Ascending aorta (tissue), 2 donors: ENCODE measurements around the gene SMIM38. TPM values are rescaled to one million over a fixed set of nuclear protein-coding genes. Genes with fewer than 3 reads are reported as not detected.

Source experiments
- DNase-seq, 2 donors: peaks; one replicate each; pipeline ENCODE4 v3.0.0-alpha.2; 2019; ENCODE audit warnings: low spot score in 2 of 2
- H3K27ac ChIP-seq, 2 donors: fragments of 200-600 bp; sonication (generic); one replicate each; pipeline ENCODE4 v1.5.1; 2016 to 2017; ENCODE audit warnings: mild to moderate bottlenecking in 1 of 2
- H3K27me3 ChIP-seq: fragments of 200-600 bp; sonication (generic); one replicate; pipeline ENCODE4 v1.5.1; 2017
- H3K36me3 ChIP-seq, 2 donors: fragments of 200-600 bp; sonication (generic); one replicate each; pipeline ENCODE4 v1.5.1; 2016
- H3K4me1 ChIP-seq, 2 donors: fragments of 200-600 bp; sonication (generic); one replicate each; pipeline ENCODE4 v1.5.1; 2016 to 2017; ENCODE audit warnings: mild to moderate bottlenecking in 1 of 2
- H3K4me3 ChIP-seq, 2 donors: fragments of 200-600 bp; sonication (generic); one replicate each; pipeline ENCODE4 v1.5.1; 2016 to 2017; ENCODE audit warnings: mild to moderate bottlenecking in 1 of 2
- H3K9me3 ChIP-seq, 2 donors: fragments of 200-600 bp; sonication (generic); one replicate each; pipeline ENCODE4 v1.5.1; 2016
- intact Hi-C: fragments of 100-400 bp; cut with DNase I; formaldehyde crosslinking; loops from one replicate; pipeline ENCODE4 v1.15.1; 2023
- total RNA-seq: library from RNA; depleted of rRNA; stranded (reverse); fragments of >200 nt; gene quantifications from one replicate; pipeline ENCODE4 v1.1.0, GENCODE V29; 2016
- TF ChIP-seq, protein P1 (sequence below), 3 experiments: fragments of 200-600 bp in 2 of 3; fragments of 450-650 bp in 1 of 3; sonication (generic) in 2 of 3; IDR thresholded peaks; one replicate each; pipeline ENCODE4 v1.5.1; 2016 to 2019; ENCODE audit warnings: antibody characterized with exemption in 3 of 3, mild to moderate bottlenecking in 1 of 3, moderate library complexity in 1 of 3

SMIM38 gene
- total RNA-seq, 1 donor from 2014 or later: 3.1 TPM

GRCh38 chr11:69169479-69169878 is 13.7 kb downstream of the SMIM38 start:
- no peaks in the 10 kb centered on the region for H3K9me3 ChIP-seq
- TF ChIP-seq, protein P1, sequence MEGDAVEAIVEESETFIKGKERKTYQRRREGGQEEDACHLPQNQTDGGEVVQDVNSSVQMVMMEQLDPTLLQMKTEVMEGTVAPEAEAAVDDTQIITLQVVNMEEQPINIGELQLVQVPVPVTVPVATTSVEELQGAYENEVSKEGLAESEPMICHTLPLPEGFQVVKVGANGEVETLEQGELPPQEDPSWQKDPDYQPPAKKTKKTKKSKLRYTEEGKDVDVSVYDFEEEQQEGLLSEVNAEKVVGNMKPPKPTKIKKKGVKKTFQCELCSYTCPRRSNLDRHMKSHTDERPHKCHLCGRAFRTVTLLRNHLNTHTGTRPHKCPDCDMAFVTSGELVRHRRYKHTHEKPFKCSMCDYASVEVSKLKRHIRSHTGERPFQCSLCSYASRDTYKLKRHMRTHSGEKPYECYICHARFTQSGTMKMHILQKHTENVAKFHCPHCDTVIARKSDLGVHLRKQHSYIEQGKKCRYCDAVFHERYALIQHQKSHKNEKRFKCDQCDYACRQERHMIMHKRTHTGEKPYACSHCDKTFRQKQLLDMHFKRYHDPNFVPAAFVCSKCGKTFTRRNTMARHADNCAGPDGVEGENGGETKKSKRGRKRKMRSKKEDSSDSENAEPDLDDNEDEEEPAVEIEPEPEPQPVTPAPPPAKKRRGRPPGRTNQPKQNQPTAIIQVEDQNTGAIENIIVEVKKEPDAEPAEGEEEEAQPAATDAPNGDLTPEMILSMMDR (IDR thresholded peaks at IDR 0.05): no peak
- no peaks in the 10 kb centered on the region for H3K27me3 ChIP-seq
- peaks cover 10 to 11% of the 10 kb centered on the region in 2 donors for H3K4me1 ChIP-seq
- H3K27ac ChIP-seq: no peak overlapping the region
- no peaks in the 10 kb centered on the region for H3K36me3 ChIP-seq
- DNase-seq: no peak
- no peak overlapping the region for H3K4me3 ChIP-seq
- intact Hi-C loops: loop anchor here (5.0 kb wide), 1 partner anchor 37 kb away; no protein-coding TSS in a partner anchor

DNA sequence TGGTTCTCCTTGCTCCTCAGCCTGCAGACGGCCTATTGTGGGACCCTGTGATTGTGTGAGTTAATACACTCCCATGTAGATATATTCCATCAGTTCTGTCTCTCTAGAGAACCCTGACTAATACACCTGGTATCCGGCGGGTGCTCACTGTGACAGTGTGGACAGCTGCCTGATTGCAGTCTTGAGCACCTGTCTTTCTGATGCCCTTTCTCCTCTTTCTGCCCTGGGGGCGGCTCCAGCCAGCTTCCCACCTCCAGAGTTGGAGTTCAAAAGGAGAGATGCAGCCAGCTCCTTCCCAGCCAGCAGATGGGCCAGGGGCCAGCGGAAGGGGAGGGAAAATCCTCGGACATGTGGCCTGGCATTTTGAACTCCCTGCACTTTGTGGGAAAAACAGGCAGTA is 15.0 kb downstream of the SMIM38 start:
- DNase-seq: no peak

GRCh38 chr11:69171476-69172240 is 15.9 kb downstream of the SMIM38 start:
- H3K4me3 ChIP-seq: no peak overlapping the region

More for the DNA sequence above, 15.0 kb downstream of the SMIM38 start:
- intact Hi-C loops: no loop called here
- no peak overlapping the region for H3K27ac ChIP-seq
- H3K27me3 ChIP-seq: no peaks in the 10 kb centered on the region
- H3K4me3 ChIP-seq: no peak overlapping the region
- peaks cover 0 to 3% of the 10 kb centered on the region in 2 donors for H3K9me3 ChIP-seq
- no peaks in the 10 kb centered on the region for H3K36me3 ChIP-seq
- TF ChIP-seq, protein P1 (IDR thresholded peaks at IDR 0.05): no peak
- peaks cover 10 to 11% of the 10 kb centered on the region in 2 donors for H3K4me1 ChIP-seq

GRCh38 chr11:69172674-69173073 is 16.9 kb downstream of the SMIM38 start:
- Histone ChIP-seq H3K27ac (no peak overlapping the region), H3K36me3 (no peaks in the 10 kb centered on the region), H3K4me1 (no peaks in the 10 kb centered on the region), H3K27me3 (no peaks in the 10 kb centered on the region), H3K9me3 (peaks cover 0 to 3% of the 10 kb centered on the region in 2 donors), H3K4me3 (no peak overlapping the region)
- intact Hi-C loops: no loop called here
- DNase-seq: no peak
- TF ChIP-seq, protein P1 (IDR thresholded peaks at IDR 0.05): no peak

More at GRCh38 chr11:69171476-69172240, 15.9 kb downstream of the SMIM38 start:
- TF ChIP-seq, protein P1 (IDR thresholded peaks at IDR 0.05): no peak
- no peak for DNase-seq
- intact Hi-C loops: no loop called here
- Histone ChIP-seq H3K9me3 (peaks cover 0 to 3% of the 10 kb centered on the region in 2 donors), H3K27ac (no peak overlapping the region), H3K27me3 (no peaks in the 10 kb centered on the region), H3K36me3 (no peaks in the 10 kb centered on the region), H3K4me1 (peaks cover 6% of the 10 kb centered on the region in 2 donors)

DNA sequence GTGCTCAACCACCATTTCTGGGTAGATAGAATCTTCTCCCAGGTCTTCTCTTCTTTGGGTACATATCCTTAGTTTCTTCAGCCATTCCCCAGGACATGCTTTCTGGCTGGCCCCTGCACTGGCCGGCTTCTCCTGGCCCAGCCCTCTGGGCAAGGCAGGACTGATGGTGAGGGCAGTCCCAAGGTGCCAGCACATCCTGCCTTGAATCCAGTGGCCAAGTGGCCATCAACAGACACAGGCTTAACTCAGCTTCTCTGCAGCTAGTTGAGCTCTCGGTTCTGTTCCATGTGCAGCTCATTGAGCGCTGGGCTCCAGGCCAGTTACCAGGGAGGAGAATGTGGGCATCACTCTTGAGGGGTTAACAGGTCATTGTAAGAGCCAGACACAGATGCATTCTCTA is 17.6 kb downstream of the SMIM38 start:
- H3K9me3 ChIP-seq: peaks cover 0 to 3% of the 10 kb centered on the region in 2 donors
- no peak overlapping the region for H3K27ac ChIP-seq
- H3K36me3 ChIP-seq: no peaks in the 10 kb centered on the region
- intact Hi-C loops: no loop called here
- no peaks in the 10 kb centered on the region for H3K4me1 ChIP-seq
- H3K4me3 ChIP-seq: no peak overlapping the region
- TF ChIP-seq, protein P1 (IDR thresholded peaks at IDR 0.05): no peak
- no peaks in the 10 kb centered on the region for H3K27me3 ChIP-seq
- DNase-seq: no peak
